ENCODE results near the gene MME.
"Not testable (repeated sequence)": the region's sequence is repeated elsewhere in the genome, so short reads cannot be mapped to it uniquely, and the experiment has no call there.

The MME gene

GRCh38 chr3:155211940-155212339 is 131.8 kb downstream of the MME start:
- in situ Hi-C loops (cut with MboI; ENCODE audit: low sequenced_read_pairs, unreplicated experiment), result no loop called here
- TF ChIP-seq CTCF (IDR thresholded peaks at IDR 0.05; ENCODE audit: borderline replicate concordance, control extremely low read depth, extremely low read depth, insufficient read depth, missing control alignments), result no peak
- no peak for DNase-seq (ENCODE audit: low spot score)

GRCh38 chr3:155216007-155216406 is 135.9 kb downstream of the MME start:
- in situ Hi-C loops (cut with MboI; ENCODE audit: low sequenced_read_pairs, unreplicated experiment); DNase-seq (ENCODE audit: low spot score): not testable (repeated sequence)

- no peak for TF ChIP-seq CTCF (IDR thresholded peaks at IDR 0.05; ENCODE audit: borderline replicate concordance, control extremely low read depth, extremely low read depth, insufficient read depth, missing control alignments)
- DNase-seq (ENCODE audit: low spot score), result no peak
- in situ Hi-C loops (cut with MboI; ENCODE audit: low sequenced_read_pairs, unreplicated experiment), result no loop called here
Measured at GRCh38 chr3:155217591-155217990, 137.5 kb downstream of the MME start.

GRCh38 chr3:155218462-155218861 is 138.3 kb downstream of the MME start:
- TF ChIP-seq CTCF (IDR thresholded peaks at IDR 0.05; ENCODE audit: borderline replicate concordance, control extremely low read depth, extremely low read depth, insufficient read depth, missing control alignments), result no peak
- DNase-seq (ENCODE audit: low spot score), result no peak
- in situ Hi-C loops (cut with MboI; ENCODE audit: low sequenced_read_pairs, unreplicated experiment), result no loop called here

GRCh38 chr3:155219106-155219505 is 139.0 kb downstream of the MME start:
- no peak for DNase-seq (ENCODE audit: low spot score)
- in situ Hi-C loops (cut with MboI; ENCODE audit: low sequenced_read_pairs, unreplicated experiment), result no loop called here
- TF ChIP-seq CTCF (IDR thresholded peaks at IDR 0.05; ENCODE audit: borderline replicate concordance, control extremely low read depth, extremely low read depth, insufficient read depth, missing control alignments), result no peak

- in situ Hi-C loops (cut with MboI; ENCODE audit: low sequenced_read_pairs, unreplicated experiment), result no loop called here
- DNase-seq (ENCODE audit: low spot score), result no peak
- no peak for TF ChIP-seq CTCF (IDR thresholded peaks at IDR 0.05; ENCODE audit: borderline replicate concordance, control extremely low read depth, extremely low read depth, insufficient read depth, missing control alignments)
Measured at GRCh38 chr3:155225417-155225816, 145.3 kb downstream of the MME start.

GRCh38 chr3:155227141-155227540 is 147.0 kb downstream of the MME start:
- in situ Hi-C loops (cut with MboI; ENCODE audit: low sequenced_read_pairs, unreplicated experiment), result no loop called here
- DNase-seq (ENCODE audit: low spot score), result no peak
- TF ChIP-seq CTCF (IDR thresholded peaks at IDR 0.05; ENCODE audit: borderline replicate concordance, control extremely low read depth, extremely low read depth, insufficient read depth, missing control alignments), result no peak
